ENCODE results near the gene KIF27. TPM values are rescaled to one million over a fixed set of nuclear protein-coding genes. Genes with fewer than 3 reads are reported as not detected.
"Not testable (repeated sequence)": the region's sequence is repeated elsewhere in the genome, so short reads cannot be mapped to it uniquely, and the experiment has no call there.

The KIF27 gene
- total RNA-seq, 1 donor from 2014 or later = 2.7 TPM

GRCh38 chr9:83912194-83912593 lies 9.0 kb downstream of the KIF27 start:
- not testable (repeated sequence) for H3K4me1 Mint-ChIP-seq; H3K27me3 Mint-ChIP-seq; H3K9me3 Mint-ChIP-seq; H3K4me3 Mint-ChIP-seq; H3K27ac Mint-ChIP-seq; H3K36me3 Mint-ChIP-seq (ENCODE audit: low read depth)
- intact Hi-C loops (cut with micrococcal nuclease) = loop anchor here (1.0 kb wide), 1 partner anchor 292 kb away; no protein-coding TSS in a partner anchor
- DNase-seq = peak; percentile 76

GRCh38 chr9:83906144-83906543 lies 15.1 kb downstream of the KIF27 start:
- Mint-ChIP-seq H3K4me3 (no peak overlapping the region), H3K4me1 (no peaks in the 10 kb centered on the region), H3K36me3 (ENCODE audit: low read depth) (no peaks in the 10 kb centered on the region), H3K9me3 (no peaks in the 10 kb centered on the region), H3K27ac (no peak overlapping the region), H3K27me3 (no peaks in the 10 kb centered on the region)
- DNase-seq = no peak
- intact Hi-C loops (cut with micrococcal nuclease) = no loop called here

GRCh38 chr9:83900615-83901014 lies 20.6 kb downstream of the KIF27 start:
- H3K27me3 Mint-ChIP-seq; H3K27ac Mint-ChIP-seq; H3K9me3 Mint-ChIP-seq; DNase-seq; H3K36me3 Mint-ChIP-seq (ENCODE audit: low read depth); intact Hi-C loops (cut with micrococcal nuclease); H3K4me1 Mint-ChIP-seq; H3K4me3 Mint-ChIP-seq: not testable (repeated sequence)

- H3K27ac Mint-ChIP-seq; intact Hi-C loops (cut with micrococcal nuclease); H3K27me3 Mint-ChIP-seq; H3K9me3 Mint-ChIP-seq; H3K4me1 Mint-ChIP-seq; H3K4me3 Mint-ChIP-seq; DNase-seq; H3K36me3 Mint-ChIP-seq (ENCODE audit: low read depth): not testable (repeated sequence)
Measured at GRCh38 chr9:83894301-83894700, 26.9 kb downstream of the KIF27 start.

GRCh38 chr9:83886498-83886897 lies 34.7 kb downstream of the KIF27 start:
- H3K27ac Mint-ChIP-seq; DNase-seq; H3K4me3 Mint-ChIP-seq; H3K4me1 Mint-ChIP-seq; intact Hi-C loops (cut with micrococcal nuclease); H3K9me3 Mint-ChIP-seq; H3K36me3 Mint-ChIP-seq (ENCODE audit: low read depth); H3K27me3 Mint-ChIP-seq: not testable (repeated sequence)

GRCh38 chr9:83885559-83886240 lies 35.5 kb downstream of the KIF27 start:
- DNase-seq; H3K27me3 Mint-ChIP-seq; H3K27ac Mint-ChIP-seq; H3K4me1 Mint-ChIP-seq; H3K9me3 Mint-ChIP-seq; H3K36me3 Mint-ChIP-seq (ENCODE audit: low read depth); intact Hi-C loops (cut with micrococcal nuclease); H3K4me3 Mint-ChIP-seq: not testable (repeated sequence)

GRCh38 chr9:83881687-83882408 lies 39.4 kb downstream of the KIF27 start:
- H3K9me3 Mint-ChIP-seq; H3K4me3 Mint-ChIP-seq; H3K4me1 Mint-ChIP-seq; intact Hi-C loops (cut with micrococcal nuclease); H3K27me3 Mint-ChIP-seq; H3K36me3 Mint-ChIP-seq (ENCODE audit: low read depth); H3K27ac Mint-ChIP-seq; DNase-seq: not testable (repeated sequence)

- H3K4me3 Mint-ChIP-seq; H3K36me3 Mint-ChIP-seq (ENCODE audit: low read depth): not testable (repeated sequence)
Measured at GRCh38 chr9:83875559-83875958, 45.7 kb downstream of the KIF27 start.

GRCh38 chr9:83849895-83850294 lies 71.3 kb downstream of the KIF27 start:
- H3K27ac Mint-ChIP-seq; H3K36me3 Mint-ChIP-seq (ENCODE audit: low read depth); H3K4me1 Mint-ChIP-seq; H3K27me3 Mint-ChIP-seq; intact Hi-C loops (cut with micrococcal nuclease); H3K4me3 Mint-ChIP-seq; H3K9me3 Mint-ChIP-seq; DNase-seq: not testable (repeated sequence)

More at GRCh38 chr9:83875559-83875958, 45.7 kb downstream of the KIF27 start:
- H3K9me3 Mint-ChIP-seq; H3K4me1 Mint-ChIP-seq; intact Hi-C loops (cut with micrococcal nuclease); H3K27ac Mint-ChIP-seq; DNase-seq; H3K27me3 Mint-ChIP-seq: not testable (repeated sequence)

GRCh38 chr9:83837070-83837643 lies 84.1 kb downstream of the KIF27 start:
- H3K4me1 Mint-ChIP-seq; DNase-seq; intact Hi-C loops (cut with micrococcal nuclease); H3K4me3 Mint-ChIP-seq; H3K36me3 Mint-ChIP-seq (ENCODE audit: low read depth); H3K27ac Mint-ChIP-seq; H3K27me3 Mint-ChIP-seq; H3K9me3 Mint-ChIP-seq: not testable (repeated sequence)

GRCh38 chr9:83830426-83831071 lies 90.7 kb downstream of the KIF27 start:
- H3K4me3 Mint-ChIP-seq; H3K9me3 Mint-ChIP-seq; H3K36me3 Mint-ChIP-seq (ENCODE audit: low read depth); intact Hi-C loops (cut with micrococcal nuclease); H3K4me1 Mint-ChIP-seq; H3K27ac Mint-ChIP-seq: not testable (repeated sequence)
- peak; percentile 13 for DNase-seq
- peaks cover 14% of the 10 kb centered on the region for H3K27me3 Mint-ChIP-seq

- H3K4me1 Mint-ChIP-seq; H3K4me3 Mint-ChIP-seq; H3K27ac Mint-ChIP-seq; H3K9me3 Mint-ChIP-seq; H3K36me3 Mint-ChIP-seq (ENCODE audit: low read depth); intact Hi-C loops (cut with micrococcal nuclease): not testable (repeated sequence)
- H3K27me3 Mint-ChIP-seq = peaks cover 12% of the 10 kb centered on the region
- DNase-seq = peak; percentile 48
Measured at GRCh38 chr9:83824986-83825623, 96.1 kb downstream of the KIF27 start.

GRCh38 chr9:83817356-83818278 lies 103.6 kb downstream of the KIF27 start, which contains the start of gene GKAP1:
TSS of gene GKAP1 (minus strand) at chr9:83817769. CDS start at chr9:83806517, 11,252 bp downstream.
- H3K4me1 Mint-ChIP-seq; H3K27me3 Mint-ChIP-seq; H3K36me3 Mint-ChIP-seq (ENCODE audit: low read depth); H3K9me3 Mint-ChIP-seq: not testable (repeated sequence)
- Mint-ChIP-seq H3K27ac (peak within 1 kb of the TSS; percentile 66), H3K4me3 (peak within 1 kb of the TSS; percentile 89)
- intact Hi-C loops (cut with micrococcal nuclease) = loop anchor here (5.0 kb wide), 1 partner anchor 110 kb away; the partner anchor contains the start of gene UBQLN1
- DNase-seq = peak; percentile 94
